Astrocyte (in vitro differentiated cells and primary cell): ENCODE measurements around the gene FMN2.

Source experiments
- EZH2 ChIP-seq: IDR thresholded peaks from 2 replicates; pipeline ENCODE4 v1.6.1; 2012; ENCODE audit warnings: mild to moderate bottlenecking, low read length, inconsistent platforms; ENCODE audit not compliant: insufficient read depth
- TF ChIP-seq, protein P1 (sequence below): IDR thresholded peaks from 2 replicates; pipeline ENCODE4 v1.5.1; 2011; ENCODE audit warnings: low read depth, mild to moderate bottlenecking, inconsistent platforms, low read length, moderate library complexity; ENCODE audit not compliant: insufficient read depth

DNA sequence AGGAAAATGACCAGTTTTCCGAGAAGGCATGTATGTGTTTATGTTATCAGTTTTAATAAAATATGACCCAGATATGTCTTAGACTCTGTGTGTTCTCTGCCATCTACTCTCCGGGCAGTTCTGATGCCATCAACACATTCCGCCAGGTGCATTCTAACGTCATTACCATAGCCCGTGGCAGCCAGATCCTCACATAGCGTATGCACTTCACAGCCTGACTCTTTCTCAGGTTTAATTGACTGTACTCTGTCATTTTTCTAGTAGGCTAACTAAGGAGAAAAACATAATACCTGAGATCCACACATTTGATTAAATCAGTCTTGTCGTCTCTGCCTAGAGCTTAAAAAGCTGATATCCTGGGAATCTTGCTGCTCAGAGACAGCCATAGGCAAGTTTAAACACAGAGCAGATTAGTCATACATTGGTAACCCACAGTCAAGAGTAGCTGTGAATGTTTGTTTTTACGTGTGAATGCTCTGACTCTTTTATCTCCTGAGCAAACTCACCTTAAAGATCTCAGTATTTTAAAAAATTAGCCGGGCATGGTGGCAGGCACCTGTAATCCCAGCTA, 344.4 kb downstream of the FMN2 start:
- TF ChIP-seq, protein P1, sequence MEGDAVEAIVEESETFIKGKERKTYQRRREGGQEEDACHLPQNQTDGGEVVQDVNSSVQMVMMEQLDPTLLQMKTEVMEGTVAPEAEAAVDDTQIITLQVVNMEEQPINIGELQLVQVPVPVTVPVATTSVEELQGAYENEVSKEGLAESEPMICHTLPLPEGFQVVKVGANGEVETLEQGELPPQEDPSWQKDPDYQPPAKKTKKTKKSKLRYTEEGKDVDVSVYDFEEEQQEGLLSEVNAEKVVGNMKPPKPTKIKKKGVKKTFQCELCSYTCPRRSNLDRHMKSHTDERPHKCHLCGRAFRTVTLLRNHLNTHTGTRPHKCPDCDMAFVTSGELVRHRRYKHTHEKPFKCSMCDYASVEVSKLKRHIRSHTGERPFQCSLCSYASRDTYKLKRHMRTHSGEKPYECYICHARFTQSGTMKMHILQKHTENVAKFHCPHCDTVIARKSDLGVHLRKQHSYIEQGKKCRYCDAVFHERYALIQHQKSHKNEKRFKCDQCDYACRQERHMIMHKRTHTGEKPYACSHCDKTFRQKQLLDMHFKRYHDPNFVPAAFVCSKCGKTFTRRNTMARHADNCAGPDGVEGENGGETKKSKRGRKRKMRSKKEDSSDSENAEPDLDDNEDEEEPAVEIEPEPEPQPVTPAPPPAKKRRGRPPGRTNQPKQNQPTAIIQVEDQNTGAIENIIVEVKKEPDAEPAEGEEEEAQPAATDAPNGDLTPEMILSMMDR, result no peak
- TF ChIP-seq EZH2, result no peak
